ENCODE results near the gene IFNAR1.

DNA sequence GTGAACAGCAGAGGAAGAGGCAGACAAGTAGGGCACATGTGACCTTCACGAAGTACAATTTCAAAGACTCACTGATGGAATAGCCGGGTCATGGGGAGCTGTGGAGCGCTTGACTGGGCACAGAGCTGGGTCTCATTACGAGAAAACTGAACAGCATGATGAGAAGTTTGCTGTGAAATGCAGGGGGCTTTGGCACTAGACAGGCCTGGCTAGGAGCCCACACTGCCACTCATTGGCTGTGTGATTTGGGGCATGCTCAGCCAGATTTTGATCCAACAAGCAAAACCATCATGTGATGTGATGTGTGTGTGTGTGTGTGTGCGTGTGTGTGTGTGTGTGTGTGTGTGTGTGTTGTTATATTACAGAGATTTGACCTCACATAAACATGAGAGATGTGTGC, 73.6 kb downstream of the IFNAR1 start:
- TF ChIP-seq, protein P1, sequence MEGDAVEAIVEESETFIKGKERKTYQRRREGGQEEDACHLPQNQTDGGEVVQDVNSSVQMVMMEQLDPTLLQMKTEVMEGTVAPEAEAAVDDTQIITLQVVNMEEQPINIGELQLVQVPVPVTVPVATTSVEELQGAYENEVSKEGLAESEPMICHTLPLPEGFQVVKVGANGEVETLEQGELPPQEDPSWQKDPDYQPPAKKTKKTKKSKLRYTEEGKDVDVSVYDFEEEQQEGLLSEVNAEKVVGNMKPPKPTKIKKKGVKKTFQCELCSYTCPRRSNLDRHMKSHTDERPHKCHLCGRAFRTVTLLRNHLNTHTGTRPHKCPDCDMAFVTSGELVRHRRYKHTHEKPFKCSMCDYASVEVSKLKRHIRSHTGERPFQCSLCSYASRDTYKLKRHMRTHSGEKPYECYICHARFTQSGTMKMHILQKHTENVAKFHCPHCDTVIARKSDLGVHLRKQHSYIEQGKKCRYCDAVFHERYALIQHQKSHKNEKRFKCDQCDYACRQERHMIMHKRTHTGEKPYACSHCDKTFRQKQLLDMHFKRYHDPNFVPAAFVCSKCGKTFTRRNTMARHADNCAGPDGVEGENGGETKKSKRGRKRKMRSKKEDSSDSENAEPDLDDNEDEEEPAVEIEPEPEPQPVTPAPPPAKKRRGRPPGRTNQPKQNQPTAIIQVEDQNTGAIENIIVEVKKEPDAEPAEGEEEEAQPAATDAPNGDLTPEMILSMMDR (IDR thresholded peaks at IDR 0.05; ENCODE audit: low read length), result no peak
- TF ChIP-seq EZH2phosphoT487 (IDR thresholded peaks at IDR 0.05; ENCODE audit: low read length), result no peak
- TF ChIP-seq EZH2 (optimal IDR thresholded peaks at IDR 0.05; ENCODE audit: low read depth, low read length), result no peak
